ENCODE results near the gene RGPD3. TPM values are rescaled to one million over a fixed set of nuclear protein-coding genes. Genes with fewer than 3 reads are reported as not detected.
"Not testable (repeated sequence)": the region's sequence is repeated elsewhere in the genome, so short reads cannot be mapped to it uniquely, and the experiment has no call there.

The RGPD3 gene
- 0.07 and 0.25 TPM in 2 replicates for total RNA-seq (2011; cell fraction: chromatin; rRNA removed; ENCODE audit: low replicate concordance)
- not detected in 2 replicates for total RNA-seq (2011; cell fraction: nucleolus; rRNA removed)
- total RNA-seq (2011; cell fraction: nucleoplasm; rRNA removed) = 0.15 TPM in 1 of 2 replicates, not detected in the other
- not detected in 2 replicates for total RNA-seq (2014; rRNA removed)
- total RNA-seq (2014; rRNA removed; fragmentation: Illumina TruSeq; extraction: Trizol) = not detected in 2 replicates
- not detected in 2 replicates for total RNA-seq (2015; rRNA removed; fragmentation: Illumina TruSeq; extraction: Trizol)
- not detected in 2 replicates for total RNA-seq (2021)
- polyA plus RNA-seq (2011; rRNA removed) = 0.01 and 0.03 TPM in 2 replicates
- not detected in 2 replicates for polyA plus RNA-seq (2011; cell fraction: cytosol; rRNA removed)
- polyA plus RNA-seq (2011; cell fraction: nucleus; rRNA removed) = 0.03 TPM in 1 of 2 replicates, not detected in the other
- not detected in 2 replicates for polyA plus RNA-seq (2012)
- polyA plus RNA-seq (2014; fragmentation: Illumina TruSeq; extraction: Trizol) = not detected in 2 replicates
- polyA plus RNA-seq (2014; fragmentation: Nextera tagmentation; extraction: Ambion mirVana) = under 1 TPM in 1 of 2 experiments, not detected in 1; 0.01 TPM
- polyA plus RNA-seq (2014; rRNA removed) = not detected in 2 replicates
- polyA minus RNA-seq (2011; rRNA and poly(A)+ RNA removed) = 0.07 and 0.21 TPM in 2 replicates
- polyA minus RNA-seq (2011; cell fraction: cytosol; rRNA and poly(A)+ RNA removed) = not detected in 2 replicates
- 0.13 TPM in 1 of 2 replicates, not detected in the other for polyA minus RNA-seq (2011; cell fraction: nucleus; rRNA and poly(A)+ RNA removed)
- percentile 10 among the genes with signal in this experiment for Bru-seq, nascent RNA
- percentile 9 among the genes with signal in this experiment for BruChase-seq, experiment 1, labeled RNA remaining after a 2-hour chase
- BruChase-seq, experiment 2, labeled RNA remaining after a 6-hour chase = percentile 16 among the genes with signal in this experiment
- long read RNA-seq, experiment 1, partial matches to known transcripts = 0 of 1 reads
- long read RNA-seq, experiment 1, other reads (novel, unspliced or antisense) = 1 of 1 reads
- long read RNA-seq, experiment 2 = 0 reads
- long read RNA-seq, experiment 3 = 0 reads

GRCh38 chr2:106468107-106468506 lies at the start of gene RGPD3:
Gene RGPD3, minus strand, starts transcription at chr2:106468413. Its CDS starts 125 bp downstream, at chr2:106468288.
- H3K9me3 ChIP-seq (replicated peaks; ENCODE audit: control insufficient read depth, insufficient read depth, low read depth, low read length); BruUV-seq (replicated peaks); H3K27ac ChIP-seq (ENCODE audit: extremely low read depth, low read depth, low read length); ATAC-seq; FAIRE-seq; POLR2A ChIA-PET; H3K4me2 ChIP-seq (ENCODE audit: insufficient read depth, low read length); DNase-seq (ENCODE audit: extremely low read depth in 1 of 4, low spot score in 3 of 4); H3K4me3 ChIP-seq; H3K27me3 ChIP-seq (ENCODE audit: control insufficient read depth in 2 of 2, insufficient read depth in 2 of 2, low read length in 2 of 2); H2AFZ ChIP-seq (ENCODE audit: low read depth, low read length); intact Hi-C loops (cut with micrococcal nuclease); H4K20me1 ChIP-seq (replicated peaks; ENCODE audit: control insufficient read depth, insufficient read depth, low read length); H3K4me1 ChIP-seq (replicated peaks in 1 of 2; ENCODE audit: control insufficient read depth in 2 of 2, insufficient read depth in 2 of 2, low read length in 2 of 2); H3K79me2 ChIP-seq (ENCODE audit: control insufficient read depth, insufficient read depth, low read length); in situ Hi-C loops (cut with MboI); CTCF ChIA-PET (ENCODE audit: low intra/inter-chr PET ratio); H3K9me1 ChIP-seq (ENCODE audit: control insufficient read depth, insufficient read depth, low read length); H3K36me3 ChIP-seq (ENCODE audit: control insufficient read depth, insufficient read depth, low read length); H3K9ac ChIP-seq (ENCODE audit: insufficient read depth in 1 of 2, low read depth in 2 of 2, low read length in 2 of 2): not testable (repeated sequence)
- 57% methylated on average over 30 of the region's 45 CpGs for WGBS (ENCODE audit: insufficient coverage, low coverage, missing lambda C conversion rate)

GRCh38 chr2:106517329-106517728 lies 49.1 kb upstream of the RGPD3 start:
- Histone ChIP-seq H3K4me2 (ENCODE audit: insufficient read depth, low read length) (no peak overlapping the region), H3K36me3 (ENCODE audit: control insufficient read depth, insufficient read depth, low read length) (no peaks in the 10 kb centered on the region), H3K9ac (ENCODE audit: insufficient read depth in 1 of 2, low read depth in 2 of 2, low read length in 2 of 2) (no peak overlapping the region), H3K27ac (ENCODE audit: extremely low read depth, low read depth, low read length) (no peak overlapping the region), H3K27me3 (ENCODE audit: control insufficient read depth in 2 of 2, insufficient read depth in 2 of 2, low read length in 2 of 2) (no peaks in the 10 kb centered on the region), H3K4me3 (no peak overlapping the region), H3K9me3 (replicated peaks; ENCODE audit: control insufficient read depth, insufficient read depth, low read depth, low read length) (no peaks in the 10 kb centered on the region), H3K79me2 (ENCODE audit: control insufficient read depth, insufficient read depth, low read length) (no peaks in the 10 kb centered on the region), H4K20me1 (replicated peaks; ENCODE audit: control insufficient read depth, insufficient read depth, low read length) (no peaks in the 10 kb centered on the region), H2AFZ (ENCODE audit: low read depth, low read length) (no peak overlapping the region), H3K9me1 (ENCODE audit: control insufficient read depth, insufficient read depth, low read length) (no peaks in the 10 kb centered on the region), H3K4me1 (replicated peaks in 1 of 2; ENCODE audit: control insufficient read depth in 2 of 2, insufficient read depth in 2 of 2, low read length in 2 of 2) (no peaks in the 10 kb centered on the region; a peak in 1 of 5 replicates)
- BruUV-seq (replicated peaks) = no TSS peak
- FAIRE-seq = no peak
- 34% methylated on average over 8 of the region's 11 CpGs for WGBS (ENCODE audit: insufficient coverage, low coverage, missing lambda C conversion rate)
- in situ Hi-C loops (cut with MboI) = no loop called here
- intact Hi-C loops (cut with micrococcal nuclease) = no loop called here
- POLR2A ChIA-PET = no interaction called here
- ATAC-seq = no peak
- DNase-seq (ENCODE audit: extremely low read depth in 1 of 4, low spot score in 3 of 4) = no peak
- TF ChIP-seq CEBPG (CRISPR knock-in tag; IDR thresholded peaks at IDR 0.05) = no peak
- TF ChIP-seq CEBPG (tag; conservative IDR thresholded peaks at IDR 0.05 in 1 of 2, IDR thresholded peaks at IDR 0.05 in 1 of 2) = peak in 1 of 2 experiments; percentile 63; a peak in 2 of 4 replicates
- TF ChIP-seq CEBPB (tag; IDR thresholded peaks at IDR 0.05) = peak; percentile 56
- no peak for TF ChIP-seq ARID2 (IDR thresholded peaks at IDR 0.05)
- no peak for TF ChIP-seq ZNF316 (IDR thresholded peaks at IDR 0.05)
- CTCF ChIA-PET (ENCODE audit: low intra/inter-chr PET ratio) = no interaction called here
